ENCODE data around the gene DLK1. TPM values are rescaled to one million over a fixed set of nuclear protein-coding genes. Genes with fewer than 3 reads are reported as not detected.

The DLK1 gene
- total and polyA plus RNA-seq, 10 donors: 0.17 to 0.79 (median 0.38) TPM; not detected in 7

DNA sequence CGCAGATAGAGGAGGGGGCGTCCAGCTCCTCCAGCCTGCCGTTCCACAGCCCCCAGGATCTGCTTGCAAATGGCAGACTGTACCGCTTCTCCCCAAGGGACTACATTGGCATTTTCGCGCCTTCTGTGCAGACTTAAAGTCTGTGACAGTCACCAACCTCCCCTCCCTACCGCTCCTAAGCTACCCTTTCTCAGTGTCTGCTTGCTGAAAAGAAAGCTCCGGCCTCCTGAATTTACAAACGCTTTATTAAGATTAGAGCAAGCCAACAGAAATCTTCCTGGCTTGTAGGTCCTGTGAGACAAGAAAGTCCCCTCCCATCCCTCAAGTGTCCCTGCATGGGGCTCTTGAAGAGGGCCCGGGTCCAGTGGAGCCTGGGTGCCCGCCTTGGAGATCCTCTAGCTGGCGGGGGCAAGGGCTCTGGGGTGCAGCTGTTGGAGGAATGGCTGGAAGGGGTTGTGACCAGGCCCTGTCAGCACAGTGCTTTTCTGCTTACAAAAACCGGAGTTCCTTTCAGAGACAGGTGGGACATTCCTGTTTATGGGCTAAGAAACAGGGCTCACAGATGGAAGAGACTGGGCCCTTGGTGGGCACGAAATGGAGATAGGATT, 2.8 kb upstream of the DLK1 start:
- Histone ChIP-seq H3K27me3 (replicated peaks in 1 of 7) (peaks cover 0 to 83% (median 27%) of the 10 kb centered on the region in 7 donors), H3K9me3 (no peaks in the 10 kb centered on the region), H3K36me3 (no peaks in the 10 kb centered on the region), H3K4me1 (peaks cover 0 to 9% (median 4%) of the 10 kb centered on the region in 6 donors), H3K27ac (no peak overlapping the region), H3K4me3 (no peak overlapping the region)
- no peak for DNase-seq
- intact Hi-C loops (cut with DNase I; ENCODE audit: low total_unique reads): no loop called here
- TF ChIP-seq POLR2AphosphoS5 (IDR thresholded peaks at IDR 0.05) (no peak), POLR2A (IDR thresholded peaks at IDR 0.05) (no peak)
- TF ChIP-seq, protein P1, sequence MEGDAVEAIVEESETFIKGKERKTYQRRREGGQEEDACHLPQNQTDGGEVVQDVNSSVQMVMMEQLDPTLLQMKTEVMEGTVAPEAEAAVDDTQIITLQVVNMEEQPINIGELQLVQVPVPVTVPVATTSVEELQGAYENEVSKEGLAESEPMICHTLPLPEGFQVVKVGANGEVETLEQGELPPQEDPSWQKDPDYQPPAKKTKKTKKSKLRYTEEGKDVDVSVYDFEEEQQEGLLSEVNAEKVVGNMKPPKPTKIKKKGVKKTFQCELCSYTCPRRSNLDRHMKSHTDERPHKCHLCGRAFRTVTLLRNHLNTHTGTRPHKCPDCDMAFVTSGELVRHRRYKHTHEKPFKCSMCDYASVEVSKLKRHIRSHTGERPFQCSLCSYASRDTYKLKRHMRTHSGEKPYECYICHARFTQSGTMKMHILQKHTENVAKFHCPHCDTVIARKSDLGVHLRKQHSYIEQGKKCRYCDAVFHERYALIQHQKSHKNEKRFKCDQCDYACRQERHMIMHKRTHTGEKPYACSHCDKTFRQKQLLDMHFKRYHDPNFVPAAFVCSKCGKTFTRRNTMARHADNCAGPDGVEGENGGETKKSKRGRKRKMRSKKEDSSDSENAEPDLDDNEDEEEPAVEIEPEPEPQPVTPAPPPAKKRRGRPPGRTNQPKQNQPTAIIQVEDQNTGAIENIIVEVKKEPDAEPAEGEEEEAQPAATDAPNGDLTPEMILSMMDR (IDR thresholded peaks at IDR 0.05 in 8 of 11, conservative IDR thresholded peaks at IDR 0.05 in 3 of 11): no peak
- 75 to 91% (median 84%) methylated on average over 13 to 14 of the region's 14 CpGs for WGBS, 5 donors

DNA sequence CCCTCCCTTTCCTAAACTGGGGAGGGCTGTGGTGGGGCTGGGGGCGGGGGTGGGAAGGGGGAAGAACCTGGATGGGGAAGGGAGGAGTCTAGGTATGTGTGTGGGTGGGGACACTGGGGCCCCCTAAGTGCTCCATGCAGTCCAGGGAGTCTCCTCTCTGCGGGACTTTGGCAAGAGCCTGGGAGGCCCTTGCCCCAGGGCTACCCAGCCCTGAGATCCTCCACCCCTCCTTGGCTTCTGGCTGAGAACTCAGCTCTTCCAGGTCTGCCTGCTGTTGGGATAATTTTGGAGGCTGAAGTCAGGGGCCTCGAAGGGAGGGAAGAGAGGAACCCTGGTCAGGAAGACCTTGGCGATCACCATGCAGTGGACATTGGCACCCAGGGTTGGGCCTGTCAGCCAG, 2.2 kb upstream of the DLK1 start:
- Histone ChIP-seq H3K27me3 (replicated peaks in 1 of 7) (peaks cover 0 to 83% (median 32%) of the 10 kb centered on the region in 7 donors), H3K4me1 (peaks cover 0 to 9% (median 4%) of the 10 kb centered on the region in 6 donors), H3K27ac (no peak overlapping the region), H3K36me3 (no peaks in the 10 kb centered on the region), H3K9me3 (no peaks in the 10 kb centered on the region), H3K4me3 (no peak overlapping the region)
- DNase-seq: no peak
- 81 to 92% (median 82%) methylated on average over 1 to 4 of the region's 4 CpGs for WGBS, 5 donors
- intact Hi-C loops (cut with DNase I; ENCODE audit: low total_unique reads): no loop called here
- TF ChIP-seq, protein P1 (IDR thresholded peaks at IDR 0.05 in 8 of 11, conservative IDR thresholded peaks at IDR 0.05 in 3 of 11): no peak
- no peak for TF ChIP-seq POLR2AphosphoS5 (IDR thresholded peaks at IDR 0.05)
- TF ChIP-seq POLR2A (IDR thresholded peaks at IDR 0.05): no peak

DNA sequence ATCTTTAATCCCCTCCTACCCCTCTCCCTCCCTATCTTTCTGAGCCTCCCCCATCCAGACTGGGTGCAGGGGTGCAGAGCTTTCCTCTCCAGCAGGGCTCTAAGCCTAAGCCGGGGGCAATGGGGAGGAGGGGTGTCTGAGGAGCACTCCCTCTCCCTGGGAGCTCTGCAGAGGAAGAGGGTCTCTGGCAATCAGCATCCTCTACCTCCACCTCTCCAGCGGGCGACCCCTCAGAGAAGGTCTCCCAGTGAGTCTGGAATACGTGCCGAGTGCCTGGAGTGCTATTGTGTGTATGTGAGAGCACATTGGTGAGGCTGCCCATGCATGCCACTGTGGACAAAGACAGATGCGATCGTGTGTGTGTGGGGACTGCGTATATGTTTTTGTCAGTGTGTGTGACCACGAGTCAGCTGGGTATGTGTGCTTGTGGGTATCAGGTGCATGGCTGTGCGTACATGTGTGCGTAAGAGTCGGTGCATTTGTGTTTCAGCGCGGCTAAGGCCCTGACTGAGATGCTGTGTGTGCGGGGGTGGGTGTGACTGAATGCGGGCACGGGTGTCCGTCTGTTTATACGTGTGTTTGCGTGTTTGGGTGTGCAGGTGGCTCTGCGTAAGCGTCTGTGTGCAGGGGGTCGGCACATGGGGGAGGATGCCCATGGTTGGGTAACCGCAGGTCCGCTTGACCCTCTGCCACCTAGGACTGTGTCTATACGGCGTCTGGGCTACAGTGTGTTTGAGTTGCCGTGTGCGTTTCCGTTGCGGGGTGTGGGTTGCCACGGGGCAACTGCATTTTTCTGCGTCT, 905 bp upstream of the DLK1 start:
- Histone ChIP-seq H3K27ac (no peak overlapping the region), H3K36me3 (no peaks in the 10 kb centered on the region), H3K27me3 (replicated peaks in 1 of 7) (peaks cover 0 to 83% (median 39%) of the 10 kb centered on the region in 7 donors), H3K9me3 (no peaks in the 10 kb centered on the region), H3K4me3 (no peak overlapping the region), H3K4me1 (peaks cover 0 to 9% (median 4%) of the 10 kb centered on the region in 6 donors)
- TF ChIP-seq, protein P1 (IDR thresholded peaks at IDR 0.05 in 8 of 11, conservative IDR thresholded peaks at IDR 0.05 in 3 of 11): no peak
- no peak for TF ChIP-seq POLR2AphosphoS5 (IDR thresholded peaks at IDR 0.05)
- TF ChIP-seq POLR2A (IDR thresholded peaks at IDR 0.05): no peak
- WGBS, 5 donors: 87 to 93% (median 89%) methylated on average over 33 of the region's 33 CpGs
- intact Hi-C loops (cut with DNase I; ENCODE audit: low total_unique reads): no loop called here
- no peak for DNase-seq

Measured in spleen (tissue), 11 donors.